Measurements from ENCODE around the gene TMEM256.

The TMEM256 gene

DNA sequence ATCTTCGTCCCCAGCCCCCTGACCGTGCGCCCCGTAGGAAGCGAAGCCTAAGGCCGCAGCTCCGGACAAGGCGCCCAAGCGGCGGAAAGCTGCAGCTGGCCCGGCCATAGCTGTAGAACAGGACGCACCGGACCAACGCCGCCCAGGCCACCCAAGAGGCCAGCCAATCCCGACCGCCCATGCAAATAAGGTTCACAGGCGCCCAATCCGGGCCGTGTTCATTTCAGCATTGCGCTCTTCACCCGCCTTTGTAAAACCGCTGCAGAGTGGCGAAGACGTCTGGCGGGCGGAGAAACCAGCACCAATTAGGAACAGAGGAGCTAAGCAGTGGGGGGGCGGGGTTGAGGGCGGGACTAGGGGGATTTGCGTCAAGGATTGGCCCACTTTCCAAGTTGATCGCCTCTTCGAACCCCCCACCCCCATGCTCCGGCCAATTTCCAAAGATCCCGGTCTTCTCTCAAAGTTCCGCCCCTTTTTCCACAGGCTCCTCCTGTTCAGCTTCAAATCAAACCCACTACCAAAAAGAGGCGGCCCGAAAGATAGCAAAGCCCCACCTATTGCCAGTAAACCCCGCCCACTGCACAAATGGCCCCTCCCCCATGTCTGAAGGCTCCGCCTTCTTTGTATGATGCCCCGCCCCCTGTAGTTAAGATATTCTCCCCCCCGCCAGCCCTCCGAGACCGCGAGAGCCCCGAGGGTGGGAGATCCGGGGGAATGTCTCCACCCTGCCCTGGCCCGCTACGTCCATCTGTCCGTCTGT is at the start of gene TMEM256:
TSS of gene TMEM256 (minus strand) at position 121 of the 760 bp plus-strand sequence. CDS start at position 108, 13 bp downstream.
- peak; percentile 100 for DNase-seq

DNA sequence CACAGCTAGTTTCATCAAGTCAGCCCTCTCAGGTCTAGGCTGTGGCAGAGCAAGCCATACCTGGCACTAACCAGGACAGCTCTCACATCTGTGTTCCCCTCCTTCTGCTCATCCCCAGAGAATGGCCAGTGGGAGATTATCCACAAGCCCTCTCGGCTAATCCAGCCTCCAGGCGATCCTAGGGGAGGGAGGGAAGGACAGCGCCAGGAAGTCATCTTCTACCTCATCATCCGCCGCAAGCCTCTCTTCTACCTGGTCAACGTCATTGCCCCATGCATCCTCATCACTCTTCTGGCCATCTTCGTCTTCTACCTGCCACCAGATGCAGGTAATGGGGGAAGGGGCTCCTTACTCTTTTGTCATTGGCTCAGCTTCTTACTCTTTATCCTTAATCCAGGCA is 44.6 kb upstream of the TMEM256 start:
- no peak for DNase-seq

DNA sequence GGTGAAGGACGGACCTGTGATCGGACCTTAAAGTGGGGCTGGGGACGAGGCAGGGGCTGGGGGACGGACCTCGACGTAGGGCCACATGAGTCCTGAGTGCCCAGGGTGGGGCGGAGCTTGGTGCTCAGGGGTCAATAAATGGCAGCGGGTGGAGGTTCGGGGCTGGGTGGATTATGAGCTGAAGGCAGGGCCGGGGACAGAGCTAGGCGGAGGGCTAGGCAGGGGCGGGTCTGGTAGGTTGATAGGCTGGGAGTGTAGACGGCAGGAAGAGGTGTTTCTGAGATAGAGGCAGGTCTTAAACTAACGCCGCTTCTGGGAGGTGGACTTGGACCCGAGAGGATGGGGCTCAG is 41.7 kb upstream of the TMEM256 start:
- DNase-seq, result no peak

DNA sequence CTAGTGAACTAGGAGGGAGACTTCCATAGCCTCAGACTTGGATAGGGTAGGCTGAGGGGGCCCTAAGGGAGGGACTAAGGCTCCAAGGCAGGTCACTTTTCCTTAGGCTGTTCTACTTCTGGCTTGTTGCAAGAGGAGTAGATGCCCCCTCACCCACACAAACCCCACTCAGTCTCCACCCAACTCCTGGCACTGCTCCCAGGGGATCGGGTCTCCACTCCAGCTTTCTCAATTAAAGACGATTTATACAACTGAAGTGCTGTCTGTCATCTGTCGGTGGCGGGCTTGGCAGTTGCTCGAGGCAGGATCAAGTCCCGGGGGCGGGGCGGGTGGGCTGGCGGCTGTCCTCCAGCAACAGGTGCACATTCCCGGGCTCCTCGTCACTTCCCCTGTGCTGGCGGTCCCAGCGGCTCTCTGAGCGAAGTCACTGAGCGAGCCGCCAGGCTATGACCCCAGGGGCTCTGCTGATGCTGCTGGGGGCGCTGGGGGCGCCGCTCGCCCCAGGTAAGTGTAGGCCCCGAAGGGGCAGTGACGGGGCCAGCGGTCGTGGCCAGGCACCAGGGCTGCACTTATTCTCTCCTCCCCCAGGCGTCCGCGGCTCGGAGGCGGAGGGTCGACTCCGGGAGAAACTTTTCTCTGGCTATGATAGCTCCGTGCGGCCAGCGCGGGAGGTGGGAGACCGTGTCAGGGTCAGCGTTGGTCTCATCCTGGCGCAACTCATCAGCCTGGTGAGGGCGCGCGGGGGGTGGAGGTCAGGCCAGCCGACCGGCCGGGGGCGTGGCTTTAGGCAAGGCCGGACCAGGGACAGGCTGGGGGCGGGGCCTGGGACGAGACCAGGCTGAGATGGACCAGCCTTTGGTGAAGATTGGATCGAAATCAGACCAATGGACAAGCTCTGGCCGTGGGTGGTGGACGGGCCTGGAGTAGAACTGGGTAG is 41.1 kb upstream of the TMEM256 start, which contains the start of gene CHRNB1:
TSS of gene CHRNB1 (plus strand) at position 380 of the 937 bp plus-strand sequence. CDS start at position 447, 67 bp downstream.
- DNase-seq, result peak; percentile 79

DNA sequence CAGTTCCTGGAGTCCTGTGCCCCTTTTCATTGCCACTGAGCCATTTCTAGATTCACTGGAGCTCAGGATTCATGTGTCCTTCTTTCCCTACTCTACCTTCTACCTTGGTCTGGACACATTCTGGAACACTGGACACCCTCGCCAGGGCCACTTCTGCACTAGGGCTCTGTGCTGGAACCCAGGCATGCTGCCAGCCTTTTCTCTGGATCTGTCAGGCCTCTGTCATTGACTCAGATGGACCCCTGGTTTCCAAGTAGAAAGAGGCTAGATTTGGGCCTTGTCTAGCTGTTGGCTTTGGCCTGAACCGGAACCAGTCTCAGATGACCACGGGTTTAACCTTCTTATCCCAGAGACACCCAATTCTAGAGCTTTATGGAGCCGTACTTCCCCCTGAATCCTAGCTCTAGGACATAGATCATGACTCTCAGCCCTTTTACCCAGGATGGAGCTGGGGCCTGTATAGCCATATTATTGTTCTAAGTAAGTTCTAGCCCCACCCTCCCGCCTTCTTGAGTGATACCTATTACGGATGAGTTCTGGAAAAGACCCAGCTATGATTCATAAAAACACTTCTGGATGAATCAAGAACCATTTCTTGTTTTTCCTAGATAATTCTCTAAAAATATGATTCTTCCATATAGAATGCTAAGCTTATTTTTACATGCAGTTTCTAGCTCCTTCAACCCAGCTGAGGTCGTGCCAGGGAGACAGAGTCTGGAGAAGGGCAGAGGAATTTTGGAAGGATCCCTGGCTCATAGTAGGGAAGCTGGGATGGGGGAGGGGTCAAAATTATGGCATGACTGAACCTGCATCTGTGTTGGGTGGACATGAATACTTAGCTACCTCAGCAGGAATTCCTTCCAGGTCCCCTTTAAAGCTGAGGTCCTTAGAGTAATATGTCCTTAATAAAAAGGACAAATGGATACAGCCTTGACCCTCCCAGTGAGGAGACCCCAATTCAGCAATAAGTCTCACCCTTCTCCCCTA is 39.9 kb upstream of the TMEM256 start:
- DNase-seq, result no peak

DNA sequence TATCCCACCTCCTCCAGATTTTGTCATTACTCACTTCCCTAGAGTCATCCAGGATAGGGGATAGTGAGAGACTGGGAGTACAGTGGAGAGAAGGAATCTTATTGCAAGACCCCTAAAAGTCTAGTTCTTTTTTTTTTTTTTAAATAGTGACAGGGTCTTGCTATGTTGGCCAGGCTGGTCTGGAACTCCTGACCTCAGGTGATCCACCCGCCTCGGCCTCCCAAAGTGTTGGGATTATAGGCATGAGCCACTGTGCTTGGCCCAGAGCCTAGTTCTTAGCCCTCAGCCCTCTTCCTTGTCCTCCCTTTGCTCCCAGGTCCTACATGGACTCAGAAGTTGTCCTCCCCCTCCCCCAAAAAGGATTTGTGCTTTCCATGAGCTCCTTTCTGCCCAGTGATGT is 38.2 kb upstream of the TMEM256 start:
- no peak for DNase-seq

DNA sequence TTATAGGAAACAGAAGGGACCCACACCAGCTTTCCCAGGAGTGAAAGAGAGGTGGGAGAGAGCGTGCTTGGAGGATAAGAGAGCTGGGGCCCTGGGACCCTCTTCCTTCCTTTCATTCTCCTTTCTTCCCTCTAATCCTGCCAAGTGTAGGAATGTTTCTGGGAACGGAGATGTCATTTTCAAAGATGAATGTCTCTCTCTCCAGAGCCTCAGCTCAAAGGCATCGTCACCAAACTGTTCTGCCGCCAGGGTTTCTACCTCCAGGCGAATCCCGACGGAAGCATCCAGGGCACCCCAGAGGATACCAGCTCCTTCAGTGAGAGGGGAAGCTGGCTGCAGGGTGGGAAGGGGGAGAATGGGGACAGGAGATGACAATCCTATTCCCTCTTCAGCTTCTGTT is 37.4 kb upstream of the TMEM256 start:
- DNase-seq, result no peak

DNA sequence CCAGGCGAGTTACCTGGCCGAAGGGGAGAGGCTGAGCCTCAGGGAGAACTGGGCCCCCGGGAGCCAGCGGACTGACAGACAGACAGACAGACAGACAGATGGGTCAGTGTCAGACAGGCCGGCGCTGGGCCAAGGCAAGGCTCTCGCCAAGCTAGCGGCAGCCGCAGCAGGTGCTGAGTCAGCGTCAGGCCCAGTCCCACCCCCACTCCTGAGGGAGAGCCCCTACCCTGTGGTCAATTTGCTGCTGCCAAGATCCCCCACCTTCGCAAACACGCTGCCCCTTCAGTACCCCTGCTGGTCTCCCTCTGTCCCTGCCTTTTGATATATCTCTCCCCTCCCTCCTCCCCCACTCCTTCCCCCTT is 36.9 kb upstream of the TMEM256 start:
- DNase-seq, result no peak

DNA sequence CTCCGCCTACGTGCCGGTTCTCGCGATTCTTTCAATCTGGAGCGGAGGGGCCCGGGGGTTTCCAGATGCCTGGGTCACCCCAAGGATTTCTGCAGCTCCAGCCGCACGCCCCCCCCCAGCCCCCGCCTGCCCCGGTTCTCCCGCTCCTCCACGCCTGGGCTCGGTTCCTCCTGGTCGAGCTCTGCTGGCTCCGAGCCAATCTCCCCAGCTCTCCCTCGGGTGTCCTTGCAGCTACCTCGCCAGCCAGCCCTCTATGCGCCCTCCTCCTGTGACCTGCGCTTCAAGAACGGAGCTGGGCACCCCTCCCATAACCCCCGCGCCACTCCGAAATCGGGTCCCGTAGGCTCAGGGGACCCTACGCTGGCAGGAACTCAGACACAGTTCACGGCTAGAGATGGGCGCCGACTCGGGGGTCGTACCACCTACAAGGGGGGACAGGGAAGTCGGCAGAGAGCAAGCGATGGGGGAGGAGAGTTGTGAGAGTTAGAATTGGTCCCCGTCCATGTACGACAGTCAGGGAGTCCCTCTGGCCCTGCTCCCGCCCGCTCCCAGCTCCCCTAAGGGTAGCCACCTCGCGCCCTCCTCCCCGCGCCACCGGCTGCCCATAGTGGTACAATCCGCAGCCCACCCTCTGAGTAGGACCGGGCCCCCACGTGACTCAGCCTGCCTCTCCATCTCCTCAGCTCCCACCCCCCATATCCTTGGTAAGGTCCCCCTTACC is 36.4 kb upstream of the TMEM256 start:
- DNase-seq, result peak; percentile 39

DNA sequence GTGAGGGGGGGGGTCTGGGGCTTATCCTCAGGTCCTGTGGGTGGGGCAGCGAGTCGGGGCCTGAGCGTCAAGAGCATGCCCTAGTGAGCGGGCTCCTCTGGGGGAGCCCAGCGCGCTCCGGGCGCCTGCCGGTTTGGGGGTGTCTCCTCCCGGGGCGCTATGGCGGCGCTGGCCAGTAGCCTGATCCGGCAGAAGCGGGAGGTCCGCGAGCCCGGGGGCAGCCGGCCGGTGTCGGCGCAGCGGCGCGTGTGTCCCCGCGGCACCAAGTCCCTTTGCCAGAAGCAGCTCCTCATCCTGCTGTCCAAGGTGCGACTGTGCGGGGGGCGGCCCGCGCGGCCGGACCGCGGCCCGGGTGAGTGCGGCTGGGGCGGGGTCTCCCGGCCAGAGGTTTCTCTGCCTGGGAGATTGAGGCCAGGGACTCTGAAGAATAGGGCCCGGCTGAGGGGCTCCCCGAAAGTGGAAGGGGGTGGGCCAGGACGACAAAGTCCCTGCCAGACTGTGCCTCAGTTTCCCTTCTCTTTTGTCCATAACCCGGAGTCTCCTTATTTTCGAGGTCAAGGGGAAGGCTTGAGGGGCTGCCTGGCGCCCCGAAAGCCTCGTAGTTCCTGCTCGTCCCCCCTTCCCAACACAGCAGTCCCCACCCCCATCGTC is 35.7 kb upstream of the TMEM256 start, which contains the start of gene FGF11:
TSS of gene FGF11 (plus strand) at position 51 of the 651 bp plus-strand sequence. CDS start at position 160, 109 bp downstream.
- no peak for DNase-seq

DNA sequence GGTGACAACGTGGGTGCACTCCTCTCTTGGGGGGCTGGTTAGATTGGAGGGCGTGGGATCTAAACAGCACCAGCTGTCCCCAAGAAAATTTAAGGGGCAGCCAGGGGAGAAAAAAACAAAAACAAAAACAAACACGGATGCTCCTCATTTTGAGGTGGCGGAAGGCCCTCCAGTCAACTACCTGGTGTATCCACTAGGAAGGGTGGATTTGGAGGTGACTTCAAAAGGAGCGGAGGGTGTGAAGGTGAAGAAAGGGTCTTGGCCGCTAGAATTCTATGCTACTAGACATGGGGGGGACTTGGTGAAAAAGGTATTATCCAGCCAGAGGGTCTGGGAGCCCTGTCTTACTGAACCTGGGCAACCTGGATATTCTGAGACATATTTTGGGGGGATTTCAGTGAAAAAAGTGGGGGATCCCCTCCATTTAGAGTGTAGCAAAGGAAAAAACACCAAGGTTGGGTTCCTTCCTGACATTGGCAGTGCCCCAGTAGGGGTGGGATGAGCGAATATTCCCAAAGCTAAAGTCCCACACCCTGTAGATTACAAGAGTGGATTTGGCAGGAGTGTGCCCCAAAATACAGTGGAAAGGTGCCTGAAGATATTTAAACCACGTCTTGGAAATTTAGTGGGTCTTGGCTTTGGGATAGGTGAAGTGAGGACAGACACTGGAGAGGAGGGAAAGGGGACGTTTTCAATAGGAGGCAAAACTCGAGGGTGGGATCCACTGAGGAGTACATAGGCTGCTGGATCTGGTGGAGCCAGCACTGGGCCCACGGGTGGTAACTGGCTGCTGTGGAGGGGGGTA is 35.0 kb upstream of the TMEM256 start:
- no peak for DNase-seq

DNA sequence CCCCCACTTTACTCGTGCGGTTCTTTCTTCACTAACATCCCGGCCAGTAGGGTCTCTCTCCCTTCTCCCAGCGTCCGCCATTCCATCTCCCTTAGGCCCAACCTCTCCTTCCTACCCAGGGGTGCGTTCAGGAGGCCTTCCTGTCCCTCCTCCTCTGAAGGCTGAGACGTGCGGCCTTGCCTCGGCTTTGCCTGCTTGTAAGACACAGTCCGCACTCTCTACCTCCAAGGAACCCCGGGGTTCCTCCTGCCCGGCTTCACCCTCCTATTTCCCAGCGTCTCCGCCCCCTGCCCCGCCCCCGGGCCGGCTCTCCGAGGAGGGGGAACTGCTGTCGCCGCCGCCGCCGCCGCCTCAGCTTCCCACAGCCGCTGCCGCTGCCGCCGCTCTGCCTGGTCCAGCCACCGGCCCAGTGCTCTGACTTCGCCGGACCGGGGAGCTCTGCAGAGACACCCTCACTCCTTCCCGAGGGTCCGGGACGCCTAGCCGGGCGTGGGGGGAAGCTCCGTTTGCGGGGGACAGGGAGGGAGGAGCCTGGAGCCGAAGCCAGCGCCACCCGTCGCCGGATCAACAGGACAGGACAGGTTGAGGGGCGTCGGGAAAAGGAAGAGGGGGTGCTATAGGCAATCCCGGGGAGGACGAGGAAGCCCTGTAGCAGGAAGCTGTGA is 34.2 kb upstream of the TMEM256 start:
- peak; percentile 56 for DNase-seq

DNA sequence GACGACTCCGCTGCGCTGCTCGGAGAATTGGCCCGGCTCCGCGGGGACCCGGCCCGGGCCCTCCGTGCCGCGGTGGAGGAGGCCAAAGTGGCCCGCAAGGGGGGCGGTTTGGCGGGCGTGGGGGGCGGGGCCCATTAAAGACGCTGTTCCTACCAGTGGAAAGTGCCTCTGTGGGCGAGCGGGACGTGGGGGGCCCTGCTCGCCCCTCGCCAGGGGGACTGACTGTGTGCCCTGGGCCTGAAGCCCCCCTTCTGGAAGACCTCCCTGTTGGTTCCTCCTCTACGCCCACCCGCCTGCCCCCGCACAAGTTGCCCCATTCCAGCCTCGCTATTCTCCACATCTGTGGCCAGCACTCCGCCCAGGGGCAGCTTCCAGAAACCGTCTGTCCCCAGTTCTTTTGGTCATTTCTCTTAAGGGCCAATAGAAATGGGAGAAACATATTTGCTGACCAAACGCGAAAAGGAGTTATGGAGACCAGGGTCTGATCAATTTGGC is 33.5 kb upstream of the TMEM256 start:
- no peak for DNase-seq

DNA sequence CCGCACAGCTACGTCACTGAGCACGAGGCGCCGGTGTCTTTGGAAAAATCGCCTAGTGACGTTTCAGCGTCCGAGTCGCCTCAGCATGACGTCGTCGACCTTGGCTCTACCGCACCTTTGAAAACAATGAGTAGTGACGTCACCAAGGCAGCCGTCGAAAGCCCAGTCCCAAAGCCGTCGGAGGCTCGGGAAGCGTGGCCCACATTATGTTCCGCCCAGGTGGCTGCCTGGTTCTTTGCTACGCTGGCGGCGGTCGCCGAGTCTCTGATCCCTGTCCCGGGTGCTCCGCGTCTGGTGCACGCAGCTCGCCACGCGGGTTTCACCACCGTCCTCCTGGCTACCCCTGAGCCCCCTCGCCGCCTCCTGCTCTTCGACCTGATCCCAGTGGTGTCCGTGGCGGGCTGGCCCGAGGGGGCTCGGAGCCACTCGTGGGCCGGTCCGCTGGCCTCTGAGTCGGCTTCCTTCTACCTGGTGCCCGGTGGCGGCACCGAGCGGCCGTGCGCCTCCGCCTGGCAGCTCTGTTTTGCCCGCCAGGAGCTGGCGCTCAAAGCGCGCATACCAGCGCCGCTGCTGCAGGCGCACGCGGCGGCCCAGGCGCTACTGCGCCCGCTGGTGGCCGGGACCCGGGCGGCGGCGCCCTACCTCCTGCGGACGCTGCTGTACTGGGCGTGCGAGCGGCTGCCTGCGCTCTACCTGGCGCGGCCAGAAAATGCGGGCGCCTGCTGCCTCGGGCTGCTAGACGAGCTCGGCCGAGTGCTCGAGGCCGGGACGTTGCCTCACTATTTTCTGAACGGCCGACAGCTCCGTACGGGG is 32.9 kb upstream of the TMEM256 start:
- peak; percentile 82 for DNase-seq

DNA sequence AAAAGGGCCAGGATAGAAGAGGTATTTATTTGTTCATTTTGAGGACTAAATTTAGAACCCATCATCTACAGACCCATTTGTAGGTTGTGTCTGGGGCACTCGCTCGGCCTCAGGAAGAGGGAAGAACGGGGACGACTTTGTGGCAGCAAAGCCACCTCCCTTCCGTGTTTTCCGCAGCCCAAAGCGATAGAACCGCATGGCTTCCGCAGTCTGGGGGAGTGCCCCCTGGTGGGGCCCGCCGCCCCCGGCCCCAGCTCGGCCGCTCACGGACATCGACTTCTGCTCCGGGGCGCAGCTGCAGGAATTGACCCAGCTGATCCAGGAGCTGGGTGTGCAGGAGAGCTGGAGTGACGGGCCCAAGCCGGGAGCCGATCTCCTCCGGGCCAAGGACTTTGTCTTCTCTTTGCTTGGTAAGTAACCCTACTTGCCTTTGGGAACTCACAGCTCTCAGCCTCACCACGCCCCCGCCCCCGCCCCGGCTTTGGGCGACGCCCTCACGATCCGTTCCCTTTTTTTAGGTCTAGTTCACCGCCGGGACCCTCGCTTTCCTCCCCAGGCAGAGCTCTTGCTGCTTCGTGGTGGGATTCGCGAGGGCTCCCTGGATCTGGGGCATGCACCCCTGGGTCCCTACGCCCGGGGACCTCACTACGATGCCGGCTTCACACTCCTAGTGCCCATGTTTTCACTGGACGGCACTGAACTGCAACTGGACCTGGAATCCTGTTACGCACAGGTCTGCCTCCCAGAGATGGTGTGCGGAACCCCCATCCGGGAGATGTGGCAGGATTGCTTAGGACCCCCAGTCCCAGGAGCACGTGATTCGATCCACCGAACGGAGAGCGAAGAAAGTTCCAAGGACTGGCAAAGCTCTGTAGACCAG is 32.0 kb upstream of the TMEM256 start:
- DNase-seq, result peak; percentile 71

DNA sequence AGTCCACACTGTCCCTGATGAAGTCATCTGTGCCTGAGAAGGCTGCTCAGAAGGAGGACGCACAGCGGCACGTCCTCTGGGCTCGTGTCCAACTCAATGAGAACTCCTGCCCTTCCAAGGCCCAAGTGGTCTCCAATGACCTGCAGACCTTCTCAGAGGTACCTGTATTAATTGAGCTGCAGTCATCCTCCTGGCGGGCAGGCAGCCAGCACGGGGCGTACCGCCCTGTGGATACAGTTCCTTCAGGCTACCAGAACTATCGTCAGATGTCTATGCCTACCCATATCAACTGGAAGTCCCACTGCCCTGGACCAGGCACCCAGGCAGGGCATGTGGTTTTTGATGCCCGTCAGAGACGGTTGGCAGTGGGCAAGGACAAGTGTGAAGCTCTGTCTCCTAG is 28.4 kb upstream of the TMEM256 start:
- no peak for DNase-seq

DNA sequence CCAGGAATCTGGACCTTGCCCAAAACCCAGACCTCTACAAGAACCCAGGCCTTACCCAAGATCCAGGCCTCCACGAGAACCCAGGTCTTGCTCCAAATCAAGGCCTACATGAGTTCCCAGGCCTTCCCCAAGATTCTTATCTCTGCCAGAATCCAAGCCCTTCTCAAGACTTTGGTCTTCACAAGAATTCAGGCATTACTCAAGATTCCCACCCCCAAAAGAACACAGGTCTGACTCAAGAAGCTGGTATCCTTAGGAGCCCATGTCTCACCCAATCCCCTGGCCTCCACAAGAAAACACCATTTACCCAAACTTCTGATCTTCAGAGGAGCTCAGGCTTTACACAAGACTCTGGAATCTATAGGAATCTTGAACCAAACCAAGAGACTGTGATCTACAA is 27.3 kb upstream of the TMEM256 start:
- DNase-seq, result no peak

DNA sequence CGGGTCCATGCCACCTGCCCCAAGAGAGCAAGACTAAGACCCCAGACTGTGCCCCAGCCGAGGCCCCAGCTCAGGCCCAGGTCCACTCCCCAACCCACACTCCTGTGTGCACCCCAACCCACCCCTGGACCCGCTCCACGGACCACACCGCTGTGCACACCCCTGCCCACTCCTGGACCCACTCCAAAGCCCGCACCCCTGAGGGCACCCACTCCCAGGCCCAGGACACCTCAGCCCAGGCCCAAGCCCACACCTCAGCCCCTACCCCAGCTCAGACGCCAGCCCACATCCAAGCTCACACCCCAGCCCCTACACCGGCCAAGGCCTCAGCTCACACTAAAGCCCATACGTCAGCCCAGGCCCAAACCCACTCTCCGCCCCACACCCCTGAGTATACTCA is 25.8 kb upstream of the TMEM256 start:
- DNase-seq, result no peak
